Measurements from ENCODE around the gene SOX9.

GRCh38 chr17:72089453-72089987, 31.3 kb upstream of the SOX9 start:
- TF ChIP-seq, protein P1, sequence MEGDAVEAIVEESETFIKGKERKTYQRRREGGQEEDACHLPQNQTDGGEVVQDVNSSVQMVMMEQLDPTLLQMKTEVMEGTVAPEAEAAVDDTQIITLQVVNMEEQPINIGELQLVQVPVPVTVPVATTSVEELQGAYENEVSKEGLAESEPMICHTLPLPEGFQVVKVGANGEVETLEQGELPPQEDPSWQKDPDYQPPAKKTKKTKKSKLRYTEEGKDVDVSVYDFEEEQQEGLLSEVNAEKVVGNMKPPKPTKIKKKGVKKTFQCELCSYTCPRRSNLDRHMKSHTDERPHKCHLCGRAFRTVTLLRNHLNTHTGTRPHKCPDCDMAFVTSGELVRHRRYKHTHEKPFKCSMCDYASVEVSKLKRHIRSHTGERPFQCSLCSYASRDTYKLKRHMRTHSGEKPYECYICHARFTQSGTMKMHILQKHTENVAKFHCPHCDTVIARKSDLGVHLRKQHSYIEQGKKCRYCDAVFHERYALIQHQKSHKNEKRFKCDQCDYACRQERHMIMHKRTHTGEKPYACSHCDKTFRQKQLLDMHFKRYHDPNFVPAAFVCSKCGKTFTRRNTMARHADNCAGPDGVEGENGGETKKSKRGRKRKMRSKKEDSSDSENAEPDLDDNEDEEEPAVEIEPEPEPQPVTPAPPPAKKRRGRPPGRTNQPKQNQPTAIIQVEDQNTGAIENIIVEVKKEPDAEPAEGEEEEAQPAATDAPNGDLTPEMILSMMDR (IDR thresholded peaks at IDR 0.05): no peak
- TF ChIP-seq POLR2A (IDR thresholded peaks at IDR 0.05): no peak
- TF ChIP-seq POLR2AphosphoS5 (IDR thresholded peaks at IDR 0.05): no peak
